MM.1S (cell line): ENCODE measurements around the gene RASSF3.

ENCODE experiments used
- EZH2 ChIP-seq: fragments of 300-600 bp; sonication (generic); optimal IDR thresholded peaks from 2 replicates; pipeline ENCODE3; 2017; ENCODE audit warnings: low read depth, mild to moderate bottlenecking, antibody characterized with exemption, low read length, mixed read lengths
- EZH2phosphoT487 ChIP-seq: fragments of 300-600 bp; sonication (generic); IDR thresholded peaks from 2 replicates; pipeline ENCODE4 v1.6.1; 2018; ENCODE audit warnings: antibody characterized with exemption, low read length
- TF ChIP-seq, protein P1 (sequence below): fragments of 300-600 bp; sonication (generic); IDR thresholded peaks from 2 replicates; pipeline ENCODE4 v1.5.1; 2016; ENCODE audit warnings: antibody characterized with exemption, low read length, mixed read lengths

DNA sequence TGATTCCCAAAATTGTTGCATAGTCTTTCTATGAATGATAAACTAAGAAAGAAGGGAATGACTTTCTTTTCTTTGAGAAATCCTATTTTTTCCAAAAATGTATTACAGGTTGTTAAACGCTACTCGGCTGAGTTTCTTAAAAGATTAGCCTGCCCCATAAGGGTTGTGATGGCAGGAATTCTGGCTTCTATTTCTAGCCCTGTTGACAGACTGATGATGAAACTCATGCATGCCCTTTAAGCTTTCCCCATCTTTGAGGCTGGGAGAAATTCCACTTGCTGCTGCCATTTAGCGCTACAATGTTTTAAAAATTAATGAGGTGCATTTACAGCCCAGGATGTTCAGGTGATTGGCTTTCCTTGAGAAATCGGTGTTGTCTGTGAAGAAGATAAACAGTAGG lies 33.2 kb upstream of the RASSF3 start:
- TF ChIP-seq EZH2 (no peak), EZH2phosphoT487 (no peak)
- TF ChIP-seq, protein P1, sequence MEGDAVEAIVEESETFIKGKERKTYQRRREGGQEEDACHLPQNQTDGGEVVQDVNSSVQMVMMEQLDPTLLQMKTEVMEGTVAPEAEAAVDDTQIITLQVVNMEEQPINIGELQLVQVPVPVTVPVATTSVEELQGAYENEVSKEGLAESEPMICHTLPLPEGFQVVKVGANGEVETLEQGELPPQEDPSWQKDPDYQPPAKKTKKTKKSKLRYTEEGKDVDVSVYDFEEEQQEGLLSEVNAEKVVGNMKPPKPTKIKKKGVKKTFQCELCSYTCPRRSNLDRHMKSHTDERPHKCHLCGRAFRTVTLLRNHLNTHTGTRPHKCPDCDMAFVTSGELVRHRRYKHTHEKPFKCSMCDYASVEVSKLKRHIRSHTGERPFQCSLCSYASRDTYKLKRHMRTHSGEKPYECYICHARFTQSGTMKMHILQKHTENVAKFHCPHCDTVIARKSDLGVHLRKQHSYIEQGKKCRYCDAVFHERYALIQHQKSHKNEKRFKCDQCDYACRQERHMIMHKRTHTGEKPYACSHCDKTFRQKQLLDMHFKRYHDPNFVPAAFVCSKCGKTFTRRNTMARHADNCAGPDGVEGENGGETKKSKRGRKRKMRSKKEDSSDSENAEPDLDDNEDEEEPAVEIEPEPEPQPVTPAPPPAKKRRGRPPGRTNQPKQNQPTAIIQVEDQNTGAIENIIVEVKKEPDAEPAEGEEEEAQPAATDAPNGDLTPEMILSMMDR: no peak
